Bladder microvascular endothelial cell (primary cell): ENCODE measurements around the gene DOK3. TPM values are rescaled to one million over a fixed set of nuclear protein-coding genes. Genes with fewer than 3 reads are reported as not detected.

Experiments used
- total RNA-seq: library from RNA; depleted of rRNA; stranded (reverse); fragments of >200 nt; gene quantifications from 2 replicates; pipeline ENCODE4 v1.2.3, GENCODE V29; 2014

The DOK3 gene, protein sequence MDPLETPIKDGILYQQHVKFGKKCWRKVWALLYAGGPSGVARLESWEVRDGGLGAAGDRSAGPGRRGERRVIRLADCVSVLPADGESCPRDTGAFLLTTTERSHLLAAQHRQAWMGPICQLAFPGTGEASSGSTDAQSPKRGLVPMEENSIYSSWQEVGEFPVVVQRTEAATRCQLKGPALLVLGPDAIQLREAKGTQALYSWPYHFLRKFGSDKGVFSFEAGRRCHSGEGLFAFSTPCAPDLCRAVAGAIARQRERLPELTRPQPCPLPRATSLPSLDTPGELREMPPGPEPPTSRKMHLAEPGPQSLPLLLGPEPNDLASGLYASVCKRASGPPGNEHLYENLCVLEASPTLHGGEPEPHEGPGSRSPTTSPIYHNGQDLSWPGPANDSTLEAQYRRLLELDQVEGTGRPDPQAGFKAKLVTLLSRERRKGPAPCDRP
- total RNA-seq, result 3.4 and 4.5 TPM in 2 replicates

DNA sequence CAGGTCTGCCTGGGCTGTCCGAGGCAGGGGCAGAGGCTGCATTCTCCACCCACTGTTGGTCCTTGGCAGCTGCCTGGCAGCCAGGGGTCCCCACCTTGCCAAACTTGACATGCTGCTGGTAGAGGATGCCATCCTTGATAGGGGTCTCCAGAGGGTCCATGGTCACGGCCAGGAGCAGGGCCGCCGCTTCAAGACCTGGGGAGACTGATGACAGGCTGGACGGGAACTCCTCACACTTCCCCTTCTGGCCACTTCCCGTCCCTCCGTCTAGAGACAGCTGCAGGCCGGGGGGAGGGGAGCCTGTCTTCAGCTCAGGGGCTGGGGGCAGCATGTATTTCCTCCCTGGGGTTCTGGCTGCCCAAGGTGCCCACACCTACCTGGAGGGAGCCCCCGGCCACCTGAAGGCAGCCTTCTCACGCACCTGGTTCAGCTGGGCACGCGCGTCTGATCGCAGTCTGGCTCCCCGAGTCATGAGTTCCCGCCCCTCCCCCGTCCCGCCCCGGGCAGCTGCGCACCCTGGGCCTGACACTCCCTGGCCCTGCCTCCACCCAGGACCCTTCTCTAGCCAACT lies at the start of gene DOK3:
DOK3 (minus strand) TSS at position 446 of the 571 bp plus-strand sequence; CDS start at position 160, 286 bp downstream.

DNA sequence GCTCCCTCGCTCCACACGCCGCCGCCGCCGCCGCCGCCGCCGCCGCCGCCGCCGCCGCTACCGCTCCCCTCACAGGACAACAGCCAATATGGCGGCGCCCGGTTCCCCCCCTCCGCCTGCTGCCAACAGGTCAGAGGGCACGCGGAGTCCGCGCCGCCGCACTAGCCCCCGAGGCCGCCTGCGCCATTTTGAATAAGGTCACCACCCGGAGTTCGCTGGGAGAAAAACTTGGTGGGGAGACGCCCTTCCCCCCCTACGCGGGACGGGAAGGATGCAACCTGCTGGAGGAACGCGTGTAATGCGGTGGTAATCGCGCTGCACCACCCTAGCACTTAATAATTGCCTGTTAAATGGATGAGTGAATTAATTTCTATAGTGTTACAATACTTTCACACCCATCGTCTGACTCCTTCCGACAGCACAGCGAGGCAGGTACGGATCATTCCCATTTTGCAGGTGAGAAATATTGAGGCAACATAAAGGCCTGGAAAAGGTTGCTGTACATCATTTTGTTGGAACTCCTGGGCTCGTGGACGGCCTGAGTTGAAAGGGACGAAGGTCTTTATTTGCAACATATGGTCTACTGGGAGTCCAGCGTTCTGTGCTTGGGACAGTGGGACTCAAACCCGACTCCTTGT lies 45.0 kb upstream of the DOK3 start, which contains the start of gene FAM193B:
FAM193B (minus strand) TSS at position 90 of the 638 bp plus-strand sequence. CDS start 105 bp downstream, outside the sequence.

DNA sequence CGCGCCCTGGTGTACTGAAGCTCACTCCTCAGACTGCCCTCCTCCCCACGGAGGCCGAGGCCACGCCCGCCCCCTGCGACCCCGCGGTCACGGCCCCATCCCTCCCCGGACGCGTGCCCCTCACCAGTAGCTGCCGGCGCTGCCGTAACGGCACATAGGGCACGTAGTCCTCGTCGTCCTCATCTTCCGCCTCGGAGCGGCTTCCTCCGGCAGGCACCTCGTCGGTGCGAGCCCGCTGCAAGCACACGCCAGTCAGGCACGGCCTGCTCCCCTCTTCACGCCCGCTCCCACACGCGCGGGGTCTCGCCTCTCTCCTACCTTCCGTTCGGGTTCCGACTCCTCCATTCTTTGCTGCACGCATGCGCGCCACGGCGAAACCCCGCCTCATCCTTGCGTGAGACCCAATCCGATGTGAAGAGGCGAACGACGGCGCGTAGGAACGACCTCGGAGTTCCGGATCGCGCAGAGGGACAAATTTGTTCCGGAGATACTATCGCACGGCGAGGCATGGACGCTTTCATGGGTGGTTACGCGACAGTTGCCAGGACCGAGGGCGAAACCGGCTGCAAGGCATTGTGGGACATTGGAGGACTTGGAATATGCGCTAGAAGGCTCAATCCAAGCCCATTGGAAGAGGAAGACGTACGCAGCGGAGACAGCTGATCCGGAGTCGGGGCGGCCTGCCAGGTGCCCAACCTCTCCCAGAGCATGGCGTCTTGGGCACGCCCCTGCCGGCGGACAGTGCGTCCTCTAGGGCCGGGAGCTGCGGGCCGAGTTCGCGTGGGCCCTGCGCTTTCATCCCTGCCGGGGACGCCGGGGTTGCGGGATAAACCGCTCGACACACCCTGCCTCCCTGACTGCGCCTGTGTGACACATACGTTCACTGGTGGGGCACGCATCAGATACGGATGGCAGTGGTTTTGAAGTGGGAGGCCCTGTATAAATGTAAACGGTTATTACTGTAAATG lies 7.3 kb upstream of the DOK3 start, which contains the start of gene DDX41:
DDX41 (minus strand) TSS at position 361 of the 968 bp plus-strand sequence; CDS start at position 345, 16 bp downstream.

DNA sequence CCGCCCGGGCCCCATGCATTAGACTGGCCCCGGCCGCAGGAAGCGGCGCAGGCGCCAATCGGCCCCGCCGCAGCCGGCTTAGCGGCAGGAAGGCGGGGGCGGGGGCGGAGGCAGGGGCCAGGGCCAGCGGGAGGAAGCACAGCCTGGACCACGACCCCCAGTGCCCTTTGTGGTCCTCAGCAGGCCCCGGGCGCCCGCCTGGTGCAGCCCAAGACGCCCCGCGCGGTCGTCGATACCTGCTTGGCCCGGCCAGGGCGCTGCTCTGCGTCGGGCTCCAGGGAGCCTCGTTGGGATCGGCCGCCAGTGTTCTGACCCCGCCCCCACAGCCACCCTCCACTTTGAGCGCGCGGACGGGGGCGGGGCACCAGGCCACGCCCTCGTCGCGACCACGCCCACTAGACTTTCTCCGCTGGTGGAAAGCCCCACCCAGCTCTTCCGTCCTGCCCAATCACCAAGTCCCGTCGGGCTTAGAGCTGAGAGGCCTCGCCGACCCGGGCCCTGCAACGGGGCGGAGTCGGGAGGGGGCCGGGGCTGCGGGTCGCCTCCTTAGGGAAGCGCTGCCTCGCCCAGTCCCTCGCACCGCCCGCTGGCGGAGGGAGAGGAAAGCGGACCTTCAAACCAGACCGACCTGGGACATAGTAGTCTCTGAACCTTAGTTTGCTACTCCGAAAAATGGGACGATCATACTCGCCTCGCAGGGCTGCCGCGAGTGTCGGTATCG lies 12.2 kb downstream of the DOK3 start, which contains the start of gene PDLIM7:
PDLIM7 (minus strand) TSS at position 313 of the 721 bp plus-strand sequence. CDS start 1,092 bp downstream, outside the sequence.

DNA sequence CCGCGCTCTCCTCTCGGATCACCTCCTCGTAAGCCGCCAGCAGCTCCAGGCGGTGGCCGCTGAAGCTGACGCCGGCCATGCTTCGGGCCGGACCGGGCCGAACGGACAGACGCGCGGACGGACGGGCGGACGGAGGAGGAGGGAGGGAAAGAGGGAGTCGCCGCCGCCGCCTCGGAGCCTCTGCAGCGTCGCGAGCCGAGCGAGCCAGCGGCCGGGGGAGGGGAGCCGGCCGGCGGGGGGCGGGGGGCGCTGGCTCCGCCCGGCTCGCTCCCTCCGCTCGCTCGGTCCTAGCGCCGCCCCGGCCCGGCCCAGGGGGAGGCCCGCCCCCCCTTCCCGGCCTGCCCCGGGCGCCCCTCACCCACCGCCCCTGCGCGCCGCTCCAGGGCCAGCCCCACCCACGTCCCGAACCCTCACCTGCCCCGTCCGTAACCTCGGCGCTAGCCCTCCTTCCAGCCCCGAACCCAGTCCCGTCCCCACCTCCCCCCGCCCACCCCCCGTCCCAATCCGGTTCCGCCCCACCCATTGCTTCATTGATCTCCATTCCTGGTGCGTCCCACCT lies 36.1 kb downstream of the DOK3 start, which contains the start of gene DBN1:
DBN1 (minus strand) TSS at position 192 of the 559 bp plus-strand sequence; CDS start at position 79, 113 bp downstream.

Other genes with a start within 250 kb of the DOK3 start
- 15.7 and 16.1 TPM in 2 replicates for gene RAB24, start 206.1 kb downstream of the DOK3 start, total RNA-seq
- gene PRELID1, start 206.0 kb downstream of the DOK3 start, total RNA-seq, result 104 and 118 TPM in 2 replicates
- gene MXD3, start 197.9 kb downstream of the DOK3 start, total RNA-seq, result 18.1 and 26.1 TPM in 2 replicates
- 332 and 421 TPM in 2 replicates for gene LMAN2, start 158.2 kb downstream of the DOK3 start, total RNA-seq
- gene RGS14, start 151.9 kb downstream of the DOK3 start, total RNA-seq, result 2.0 and 6.0 TPM in 2 replicates
- not detected in 2 replicates for gene SLC34A1, start 125.4 kb downstream of the DOK3 start, total RNA-seq
- not detected in 2 replicates for gene PFN3, start 109.2 kb downstream of the DOK3 start, total RNA-seq
- gene F12, start 100.3 kb downstream of the DOK3 start, total RNA-seq, result 0.69 and 1.3 TPM in 2 replicates
- gene GRK6, start 83.2 kb downstream of the DOK3 start, total RNA-seq, result 21.2 and 30.5 TPM in 2 replicates
- 1.6 TPM in 2 replicates for gene PRR7, start 63.0 kb downstream of the DOK3 start, total RNA-seq
- 98.1 and 207 TPM in 2 replicates for gene DBN1, start 36.2 kb downstream of the DOK3 start, total RNA-seq
- gene PDLIM7, start 12.2 kb downstream of the DOK3 start, total RNA-seq, result 34.5 and 79.9 TPM in 2 replicates
- gene DDX41, start 7.1 kb upstream of the DOK3 start, total RNA-seq, result 86.0 and 127 TPM in 2 replicates
- gene FAM193B, start 44.7 kb upstream of the DOK3 start, total RNA-seq, result 12.6 and 25.1 TPM in 2 replicates
- 128 and 228 TPM in 2 replicates for gene TMED9, start 82.4 kb upstream of the DOK3 start, total RNA-seq
- gene B4GALT7, start 90.3 kb upstream of the DOK3 start, total RNA-seq, result 18.1 and 29.5 TPM in 2 replicates